ENCODE measurements around the gene CCL3. TPM values are rescaled to one million over a fixed set of nuclear protein-coding genes. Genes with fewer than 3 reads are reported as not detected.
A peak's percentile ranks its signal among the peaks of the same experiment; 100 is the strongest.

The CCL3 gene
- total RNA-seq: 1 to 10 TPM; 2.0 to 2.1 TPM

DNA sequence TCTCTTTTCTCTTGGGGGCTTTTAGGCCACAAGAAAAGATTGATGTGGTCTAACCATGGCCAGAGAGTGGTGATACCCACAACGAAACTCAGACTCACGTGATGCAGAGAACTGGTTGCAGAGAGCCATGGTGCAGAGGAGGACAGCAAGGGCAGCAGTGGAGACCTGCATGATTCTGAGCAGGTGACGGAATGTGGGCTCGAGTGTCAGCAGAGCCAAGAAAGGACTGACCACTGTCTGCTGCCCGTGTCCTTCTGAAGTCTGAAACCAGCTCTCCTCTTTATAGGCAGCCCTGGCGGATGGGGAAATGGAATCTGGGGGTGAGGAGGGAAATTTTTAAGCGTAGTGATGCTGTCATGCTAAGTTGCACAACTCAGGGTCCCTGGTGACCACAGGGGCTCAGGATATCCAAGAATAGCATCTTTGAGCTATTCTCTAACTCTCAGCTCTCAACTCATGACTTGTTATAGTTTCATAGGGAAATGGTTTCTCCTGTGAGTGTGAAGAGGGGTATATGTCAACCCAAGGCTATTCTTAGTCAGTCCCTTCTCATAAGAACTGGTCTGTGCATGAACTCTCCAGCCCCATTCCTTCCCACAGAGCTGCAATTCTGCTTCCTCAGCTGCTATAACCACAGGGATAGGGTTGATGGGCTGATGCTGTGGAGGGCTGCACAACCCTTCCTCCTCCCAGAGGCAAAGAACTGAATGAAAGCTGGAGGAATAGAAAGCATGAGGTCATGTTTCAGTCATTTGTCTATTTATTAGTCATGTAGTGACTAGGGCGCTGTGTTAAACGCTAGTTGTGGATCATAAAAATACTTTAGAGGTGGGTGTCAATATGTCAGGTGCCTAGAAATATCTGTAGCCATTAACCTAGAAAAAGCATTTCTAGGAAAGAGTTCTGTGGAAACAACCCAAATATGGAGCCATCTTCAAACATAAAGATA, at the start of gene CCL3:
Gene CCL3, minus strand, starts transcription at position 256 of the 949 bp plus-strand sequence. Its CDS starts 85 bp downstream, at position 171.
- no peaks in the 10 kb centered on the region for H3K4me1 ChIP-seq
- H3K9ac ChIP-seq (ENCODE audit: low read depth in 2 of 2, low read length in 2 of 2): no peak within 1 kb of the TSS
- H3K27ac ChIP-seq: no peak within 1 kb of the TSS
- no peaks in the 10 kb centered on the region for H3K27me3 ChIP-seq
- no peaks in the 10 kb centered on the region for H3K9me3 ChIP-seq
- no peaks in the 10 kb centered on the region for H3K36me3 ChIP-seq
- TF ChIP-seq, protein P1, sequence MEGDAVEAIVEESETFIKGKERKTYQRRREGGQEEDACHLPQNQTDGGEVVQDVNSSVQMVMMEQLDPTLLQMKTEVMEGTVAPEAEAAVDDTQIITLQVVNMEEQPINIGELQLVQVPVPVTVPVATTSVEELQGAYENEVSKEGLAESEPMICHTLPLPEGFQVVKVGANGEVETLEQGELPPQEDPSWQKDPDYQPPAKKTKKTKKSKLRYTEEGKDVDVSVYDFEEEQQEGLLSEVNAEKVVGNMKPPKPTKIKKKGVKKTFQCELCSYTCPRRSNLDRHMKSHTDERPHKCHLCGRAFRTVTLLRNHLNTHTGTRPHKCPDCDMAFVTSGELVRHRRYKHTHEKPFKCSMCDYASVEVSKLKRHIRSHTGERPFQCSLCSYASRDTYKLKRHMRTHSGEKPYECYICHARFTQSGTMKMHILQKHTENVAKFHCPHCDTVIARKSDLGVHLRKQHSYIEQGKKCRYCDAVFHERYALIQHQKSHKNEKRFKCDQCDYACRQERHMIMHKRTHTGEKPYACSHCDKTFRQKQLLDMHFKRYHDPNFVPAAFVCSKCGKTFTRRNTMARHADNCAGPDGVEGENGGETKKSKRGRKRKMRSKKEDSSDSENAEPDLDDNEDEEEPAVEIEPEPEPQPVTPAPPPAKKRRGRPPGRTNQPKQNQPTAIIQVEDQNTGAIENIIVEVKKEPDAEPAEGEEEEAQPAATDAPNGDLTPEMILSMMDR (IDR thresholded peaks at IDR 0.05): no peak
- no peak for DNase-seq
- H3K4me3 ChIP-seq: no peak within 1 kb of the TSS
- intact Hi-C loops (cut with DNase I): no loop called here

DNA sequence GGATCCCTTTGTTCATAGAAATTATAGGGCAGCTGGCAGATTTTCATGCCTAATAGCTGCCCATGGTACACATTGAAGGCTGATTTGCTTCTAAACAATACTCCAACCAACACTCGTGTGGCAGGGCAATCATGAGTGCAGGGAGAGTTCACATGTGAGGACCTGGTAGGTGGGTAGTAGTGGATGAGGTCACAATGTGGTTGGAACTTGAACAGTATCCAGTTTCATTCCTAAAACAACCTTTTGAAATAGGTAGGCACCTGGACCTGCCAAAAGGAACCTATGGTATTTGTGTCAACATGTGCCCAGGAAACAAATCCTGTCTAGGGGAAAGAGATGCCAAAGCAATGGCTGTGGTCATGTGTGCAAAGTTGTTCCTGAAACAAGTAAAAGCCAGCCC, 46.5 kb upstream of the CCL3 start:
- intact Hi-C loops (cut with DNase I): no loop called here
- Histone ChIP-seq H3K27ac (no peak overlapping the region), H3K27me3 (no peaks in the 10 kb centered on the region), H3K9me3 (no peaks in the 10 kb centered on the region), H3K4me3 (no peak overlapping the region), H3K36me3 (no peaks in the 10 kb centered on the region), H3K9ac (ENCODE audit: low read depth in 2 of 2, low read length in 2 of 2) (peak overlapping the region in 1 of 2 donors; percentile 0), H3K4me1 (peaks cover 22% of the 10 kb centered on the region)
- DNase-seq: no peak
- TF ChIP-seq, protein P1 (IDR thresholded peaks at IDR 0.05): no peak

DNA sequence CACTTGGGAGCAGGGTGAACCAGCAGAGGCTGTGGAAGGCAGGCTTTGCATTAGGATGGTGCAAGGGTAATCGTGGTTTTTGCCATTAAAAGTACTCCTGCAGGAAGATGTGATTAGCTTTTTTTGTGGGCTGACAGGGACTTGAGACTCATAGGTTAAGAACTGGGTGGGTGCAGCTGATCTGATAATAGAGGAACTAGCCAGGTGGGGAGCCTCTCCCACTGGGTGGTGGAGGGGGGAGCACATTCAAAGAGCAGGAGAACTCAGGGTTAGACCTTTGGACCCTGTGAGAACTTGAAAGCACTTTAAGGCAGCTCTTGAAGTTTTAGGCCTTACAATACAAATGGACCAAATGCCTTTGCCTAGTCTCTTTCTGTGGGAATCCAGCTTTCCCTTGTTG, 46.1 kb upstream of the CCL3 start:
- intact Hi-C loops (cut with DNase I): no loop called here
- no peak overlapping the region for H3K4me3 ChIP-seq
- peaks cover 25% of the 10 kb centered on the region for H3K4me1 ChIP-seq
- peak overlapping the region in 1 of 2 donors; percentile 0 for H3K9ac ChIP-seq (ENCODE audit: low read depth in 2 of 2, low read length in 2 of 2)
- H3K27me3 ChIP-seq: no peaks in the 10 kb centered on the region
- peak overlapping the region; percentile 8 for H3K27ac ChIP-seq
- peak; percentile 66 for DNase-seq
- H3K36me3 ChIP-seq: no peaks in the 10 kb centered on the region
- TF ChIP-seq, protein P1 (IDR thresholded peaks at IDR 0.05): no peak
- H3K9me3 ChIP-seq: no peaks in the 10 kb centered on the region

DNA sequence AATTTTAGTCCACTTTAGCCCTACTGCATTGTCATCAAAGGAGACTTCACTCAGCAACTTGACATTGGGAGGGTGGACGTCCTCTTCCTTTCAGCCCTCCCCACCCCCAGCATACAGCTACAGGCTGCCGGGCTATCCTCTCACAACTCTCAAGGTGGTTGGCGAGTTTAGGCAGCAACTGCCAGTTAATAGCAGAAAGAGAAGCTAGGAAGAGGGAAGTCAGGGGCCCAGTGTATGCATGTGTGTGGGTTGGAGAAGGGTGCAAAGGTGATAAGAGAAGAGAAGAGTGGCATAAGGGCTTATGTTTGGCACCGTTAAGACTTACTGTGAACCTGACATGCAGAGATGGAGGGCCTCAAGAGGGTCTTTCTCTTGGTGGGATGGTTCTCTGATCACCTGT, 45.5 kb upstream of the CCL3 start:
- TF ChIP-seq, protein P1 (IDR thresholded peaks at IDR 0.05): no peak
- peaks cover 25% of the 10 kb centered on the region for H3K4me1 ChIP-seq
- DNase-seq: no peak
- H3K9me3 ChIP-seq: no peaks in the 10 kb centered on the region
- H3K9ac ChIP-seq (ENCODE audit: low read depth in 2 of 2, low read length in 2 of 2): no peak overlapping the region
- H3K27ac ChIP-seq: peak overlapping the region; percentile 8
- H3K4me3 ChIP-seq: no peak overlapping the region
- intact Hi-C loops (cut with DNase I): no loop called here
- no peaks in the 10 kb centered on the region for H3K36me3 ChIP-seq
- no peaks in the 10 kb centered on the region for H3K27me3 ChIP-seq

DNA sequence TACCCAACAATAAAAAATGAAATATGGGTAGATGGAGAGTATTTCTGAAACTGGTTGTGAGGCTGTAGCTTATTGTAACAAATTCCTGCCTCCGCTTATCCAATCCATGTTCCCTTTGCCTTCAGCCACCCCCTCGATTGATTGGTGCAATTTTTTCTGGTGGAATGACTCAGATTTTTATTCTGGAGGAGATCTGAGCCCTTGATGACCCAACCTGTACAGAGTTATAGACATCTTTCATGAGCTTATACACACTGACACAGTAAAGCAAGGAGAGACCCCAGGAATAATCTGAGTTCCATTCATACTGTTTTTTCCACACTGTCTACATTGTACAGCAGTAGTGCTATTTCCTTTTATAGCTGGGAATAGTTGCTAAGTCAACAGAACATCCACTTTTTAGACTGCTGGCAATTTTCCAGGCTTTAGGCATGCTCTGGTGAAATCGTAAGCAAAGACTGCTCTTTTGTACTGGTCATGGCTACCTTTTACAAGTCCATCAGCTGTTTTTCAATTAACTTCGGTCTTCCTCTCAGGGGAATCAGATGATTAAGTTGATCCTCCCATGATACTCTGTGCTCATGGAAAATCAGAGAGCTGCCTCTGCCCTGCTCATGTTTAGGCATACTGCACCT, 43.8 kb upstream of the CCL3 start:
- DNase-seq: peak; percentile 66

More for the DNA sequence above, 43.8 kb upstream of the CCL3 start:
- no peak overlapping the region for H3K4me3 ChIP-seq
- no peak overlapping the region for H3K9ac ChIP-seq (ENCODE audit: low read depth in 2 of 2, low read length in 2 of 2)
- peak overlapping the region; percentile 13 for H3K27ac ChIP-seq
- intact Hi-C loops (cut with DNase I): no loop called here
- no peaks in the 10 kb centered on the region for H3K27me3 ChIP-seq
- H3K36me3 ChIP-seq: no peaks in the 10 kb centered on the region
- TF ChIP-seq, protein P1 (IDR thresholded peaks at IDR 0.05): no peak
- H3K4me1 ChIP-seq: peaks cover 25% of the 10 kb centered on the region
- no peaks in the 10 kb centered on the region for H3K9me3 ChIP-seq
